Measurements from ENCODE around the gene INSR.
A peak's percentile ranks its signal among the peaks of the same experiment; 100 is the strongest.
"Not testable (repeated sequence)": the region's sequence is repeated elsewhere in the genome, so short reads cannot be mapped to it uniquely, and the experiment has no call there.

INSR gene

GRCh38 chr19:7098701-7099596 lies 195.3 kb downstream of the INSR start:
- peak; percentile 90 for DNase-seq (ENCODE audit: low spot score)

GRCh38 chr19:7098096-7098495 lies 196.1 kb downstream of the INSR start:
- DNase-seq (ENCODE audit: low spot score), result no peak

GRCh38 chr19:7088999-7089398 lies 205.2 kb downstream of the INSR start:
- no peak for DNase-seq (ENCODE audit: low spot score)

GRCh38 chr19:7083076-7083956 lies 210.9 kb downstream of the INSR start:
- DNase-seq (ENCODE audit: low spot score), result no peak

GRCh38 chr19:7078008-7078407 lies 216.2 kb downstream of the INSR start:
- no peak for DNase-seq (ENCODE audit: low spot score)

- DNase-seq (ENCODE audit: low spot score), result no peak
These were observed 218.1 kb downstream of the INSR start for GRCh38 chr19:7076151-7076550.

GRCh38 chr19:7074705-7075282 lies 219.4 kb downstream of the INSR start:
- DNase-seq (ENCODE audit: low spot score), result no peak

- DNase-seq (ENCODE audit: low spot score), result no peak
These were observed 221.7 kb downstream of the INSR start for GRCh38 chr19:7072541-7072940.

GRCh38 chr19:7069904-7070226 lies 224.3 kb downstream of the INSR start:
- DNase-seq (ENCODE audit: low spot score), result no peak

- DNase-seq (ENCODE audit: low spot score), result peak; percentile 98
These were observed 224.9 kb downstream of the INSR start, which contains the start of gene ZNF557 for GRCh38 chr19:7069042-7069903. Gene ZNF557 (plus strand): TSS chr19:7069703. CDS start chr19:7075075, 5,372 bp downstream.

GRCh38 chr19:7068599-7068998 lies 225.6 kb downstream of the INSR start:
- no peak for DNase-seq (ENCODE audit: low spot score)

GRCh38 chr19:7067716-7068115 lies 226.5 kb downstream of the INSR start:
- no peak for DNase-seq (ENCODE audit: low spot score)

- DNase-seq (ENCODE audit: low spot score), result not testable (repeated sequence)
These were observed 227.1 kb downstream of the INSR start for GRCh38 chr19:7067122-7067521.

GRCh38 chr19:7063764-7064418 lies 230.3 kb downstream of the INSR start:
- DNase-seq (ENCODE audit: low spot score), result no peak

- DNase-seq (ENCODE audit: low spot score), result no peak
These were observed 230.9 kb downstream of the INSR start for GRCh38 chr19:7063339-7063738.

Data from globus pallidus (tissue), 1 donor.